GM12865 (cell line): ENCODE data around the gene NAPA.

Source experiments
- DNase-seq: peaks from one replicate; pipeline ENCODE4 v3.0.0; 2010; ENCODE audit warnings: low read depth
- H3K4me3 ChIP-seq: 2 replicates; pipeline ENCODE4 v1.5.1; 2011; ENCODE audit warnings: mild to moderate bottlenecking, low read depth, low read length, control low read depth
- TF ChIP-seq, protein P1 (sequence below): IDR thresholded peaks from 2 replicates; pipeline ENCODE4 v1.5.1; 2011; ENCODE audit warnings: low read length, control low read depth, low read depth, inconsistent platforms; ENCODE audit not compliant: insufficient read depth; ENCODE audit errors: missing control alignments

The NAPA gene

DNA sequence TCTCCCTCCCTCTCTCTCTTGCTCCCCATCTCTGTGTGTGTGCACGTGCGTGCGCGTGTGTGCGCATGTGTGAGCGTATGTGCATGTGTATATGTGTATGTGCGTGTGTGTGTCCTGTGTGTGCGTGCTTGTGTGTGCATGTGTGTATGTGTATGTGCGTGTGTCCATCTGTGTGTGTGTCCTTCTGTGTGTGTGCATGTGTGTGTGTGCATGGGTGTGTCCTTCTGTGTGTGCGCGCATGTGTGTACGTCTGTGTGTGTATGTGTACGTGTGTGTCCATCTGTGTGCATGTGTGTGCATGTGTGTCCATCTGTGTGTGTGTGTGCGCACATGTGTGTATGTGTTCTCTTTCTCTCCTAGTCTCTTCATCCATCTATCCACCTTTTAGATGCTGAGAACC is 55.4 kb downstream of the NAPA start:
- no peak for DNase-seq
- no peak overlapping the region for H3K4me3 ChIP-seq
- TF ChIP-seq, protein P1, sequence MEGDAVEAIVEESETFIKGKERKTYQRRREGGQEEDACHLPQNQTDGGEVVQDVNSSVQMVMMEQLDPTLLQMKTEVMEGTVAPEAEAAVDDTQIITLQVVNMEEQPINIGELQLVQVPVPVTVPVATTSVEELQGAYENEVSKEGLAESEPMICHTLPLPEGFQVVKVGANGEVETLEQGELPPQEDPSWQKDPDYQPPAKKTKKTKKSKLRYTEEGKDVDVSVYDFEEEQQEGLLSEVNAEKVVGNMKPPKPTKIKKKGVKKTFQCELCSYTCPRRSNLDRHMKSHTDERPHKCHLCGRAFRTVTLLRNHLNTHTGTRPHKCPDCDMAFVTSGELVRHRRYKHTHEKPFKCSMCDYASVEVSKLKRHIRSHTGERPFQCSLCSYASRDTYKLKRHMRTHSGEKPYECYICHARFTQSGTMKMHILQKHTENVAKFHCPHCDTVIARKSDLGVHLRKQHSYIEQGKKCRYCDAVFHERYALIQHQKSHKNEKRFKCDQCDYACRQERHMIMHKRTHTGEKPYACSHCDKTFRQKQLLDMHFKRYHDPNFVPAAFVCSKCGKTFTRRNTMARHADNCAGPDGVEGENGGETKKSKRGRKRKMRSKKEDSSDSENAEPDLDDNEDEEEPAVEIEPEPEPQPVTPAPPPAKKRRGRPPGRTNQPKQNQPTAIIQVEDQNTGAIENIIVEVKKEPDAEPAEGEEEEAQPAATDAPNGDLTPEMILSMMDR: no peak

DNA sequence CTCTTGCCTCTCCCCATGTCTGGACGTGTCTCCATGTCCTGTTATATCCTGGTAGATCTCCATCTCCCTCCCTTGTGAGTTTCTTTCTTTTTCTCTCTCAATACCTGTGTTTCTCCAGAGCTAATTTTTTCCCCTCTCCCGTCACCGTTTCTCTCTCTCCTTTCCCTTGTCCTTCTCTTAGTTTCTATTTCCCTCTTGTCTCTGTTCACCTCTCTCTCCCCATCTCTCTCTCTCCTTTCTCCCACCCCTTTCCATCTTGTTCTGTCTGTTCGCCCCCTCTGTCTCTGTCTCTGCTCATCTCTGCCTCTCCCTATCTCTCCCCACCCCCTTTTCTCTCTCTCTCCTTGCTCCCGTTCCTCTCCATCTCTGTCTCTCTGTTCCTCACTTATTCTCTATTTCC is 56.2 kb downstream of the NAPA start:
- no peak for DNase-seq
- H3K4me3 ChIP-seq: no peak overlapping the region
- TF ChIP-seq, protein P1: no peak

DNA sequence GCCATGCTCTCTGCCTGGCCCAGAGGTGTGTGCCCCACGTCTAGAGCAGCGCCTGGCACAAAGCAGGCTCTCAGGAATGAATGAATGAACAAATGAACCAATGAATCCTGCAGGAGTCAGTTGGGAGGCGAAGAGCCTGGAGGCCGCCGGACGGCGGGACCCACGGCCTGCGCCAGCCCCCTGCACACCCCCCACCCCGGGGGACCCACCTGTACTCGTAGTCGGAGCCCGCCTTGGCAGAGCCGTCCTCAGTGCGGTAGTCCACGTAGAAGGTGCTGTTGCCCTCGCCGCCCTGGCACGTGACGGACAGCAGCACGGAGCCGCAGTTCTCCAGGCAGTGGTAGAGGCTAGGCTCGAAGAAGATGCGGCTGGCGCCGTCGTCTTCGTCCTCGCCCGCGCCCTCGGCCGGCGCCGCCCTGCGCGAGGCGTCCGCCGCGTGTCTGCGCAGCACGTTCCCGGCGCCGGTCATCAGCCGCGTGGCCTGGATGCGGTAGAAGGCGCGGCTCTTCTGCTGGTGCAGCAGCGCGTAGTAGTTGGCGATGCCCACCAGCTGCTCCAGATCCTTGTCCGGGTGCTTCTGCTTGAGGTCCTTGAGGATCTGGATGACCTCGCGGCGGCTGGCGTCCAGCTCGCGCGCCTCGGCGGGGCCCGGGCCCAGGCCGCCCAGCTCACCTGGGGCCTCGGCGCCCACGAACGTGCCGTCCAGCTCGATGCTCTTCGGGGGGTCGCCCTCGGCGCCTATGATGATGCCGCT is 58.0 kb downstream of the NAPA start:
- H3K4me3 ChIP-seq: no peak overlapping the region
- TF ChIP-seq, protein P1: no peak
- no peak for DNase-seq

DNA sequence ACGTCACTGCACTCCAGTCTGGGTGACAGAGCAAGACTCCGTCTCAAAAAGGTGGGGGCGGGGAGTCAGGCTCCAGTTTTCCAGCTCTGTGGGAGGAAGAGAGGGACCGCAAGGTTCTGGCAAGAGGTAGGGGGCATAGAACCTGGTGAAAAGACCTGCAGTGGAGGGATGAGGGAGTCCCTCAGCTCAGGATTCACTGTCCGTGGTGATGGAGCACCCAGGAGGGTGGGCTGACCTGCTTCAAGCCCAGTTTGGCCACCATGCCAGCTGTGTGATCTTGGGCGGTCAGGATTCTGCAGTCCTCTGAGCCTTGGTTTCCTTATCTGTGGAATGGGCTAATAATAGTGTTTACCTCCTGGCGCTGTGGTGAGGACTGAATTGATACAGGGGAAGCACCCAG is 64.4 kb downstream of the NAPA start:
- H3K4me3 ChIP-seq: no peak overlapping the region
- DNase-seq: no peak
- TF ChIP-seq, protein P1: no peak

DNA sequence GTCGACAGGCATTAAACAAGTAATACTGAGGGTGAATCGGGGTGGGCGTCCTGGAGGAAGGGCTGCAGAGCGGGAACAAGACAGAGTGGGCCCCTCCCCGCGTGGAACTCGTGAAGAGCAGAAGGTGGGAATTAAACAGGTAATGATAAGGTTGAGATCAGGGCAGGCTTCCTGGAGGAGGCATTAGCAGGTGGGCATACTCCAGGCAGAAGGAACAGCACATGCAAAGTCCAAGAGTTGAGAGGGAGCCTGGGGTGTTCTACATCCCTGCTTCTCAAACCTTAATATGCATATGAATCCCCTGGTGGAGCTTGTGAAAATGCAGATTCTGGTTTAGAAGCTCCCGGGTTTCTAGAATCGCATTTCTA is 66.5 kb downstream of the NAPA start:
- TF ChIP-seq, protein P1: no peak
- DNase-seq: no peak
- no peak overlapping the region for H3K4me3 ChIP-seq

DNA sequence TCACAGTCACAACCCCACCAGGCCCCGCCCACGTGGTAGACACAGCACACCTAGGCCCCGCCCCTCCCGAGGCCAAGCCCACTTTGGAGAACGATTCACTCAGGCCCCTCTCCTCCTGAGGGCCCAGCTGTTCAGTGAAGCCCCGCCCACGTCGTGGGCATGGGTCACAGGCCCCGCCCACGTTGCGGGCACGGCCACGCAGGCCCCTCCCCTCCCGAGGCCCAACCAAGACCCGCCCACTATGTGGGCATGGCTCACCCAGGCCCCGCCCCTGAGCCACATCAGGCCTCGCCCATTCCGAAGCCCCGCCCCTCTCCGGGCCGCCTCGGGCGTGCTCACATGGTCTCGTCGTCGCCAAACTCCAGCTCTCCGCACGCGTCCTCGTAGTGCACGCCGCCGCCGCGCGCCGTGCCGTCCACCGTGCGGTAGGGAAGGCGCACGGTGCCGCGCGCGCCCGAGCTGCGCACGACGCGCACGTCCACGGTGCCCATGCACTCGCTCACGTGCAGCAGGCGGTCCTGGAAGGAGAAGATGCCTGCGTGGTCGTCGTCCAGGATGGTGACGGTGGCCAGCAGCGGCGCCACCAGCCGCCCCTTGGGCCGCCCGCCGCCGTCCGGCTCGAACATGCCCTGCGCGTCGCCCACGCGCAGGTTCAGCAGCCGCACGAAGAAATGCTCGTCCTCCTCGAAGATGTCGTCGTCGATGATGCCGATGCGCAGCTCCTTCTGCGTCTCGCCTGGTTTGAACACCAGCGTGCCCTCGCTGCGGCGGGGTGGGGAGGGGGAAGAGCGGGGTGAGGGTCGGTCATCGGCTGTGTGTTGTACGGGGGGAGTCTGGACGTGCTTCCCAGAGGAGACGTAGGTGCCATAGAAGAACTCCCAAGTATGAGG is 67.1 kb downstream of the NAPA start:
- H3K4me3 ChIP-seq: no peak overlapping the region

More for the DNA sequence above, 67.1 kb downstream of the NAPA start:
- TF ChIP-seq, protein P1: no peak
- DNase-seq: peak; percentile 41
